ENCODE measurements around the gene DGKQ. TPM values are rescaled to one million over a fixed set of nuclear protein-coding genes. Genes with fewer than 3 reads are reported as not detected.

The DGKQ gene
- polyA plus RNA-seq, 1 of the 3 experiments (the other 2 are of a cell fraction) = 10.9 TPM

DNA sequence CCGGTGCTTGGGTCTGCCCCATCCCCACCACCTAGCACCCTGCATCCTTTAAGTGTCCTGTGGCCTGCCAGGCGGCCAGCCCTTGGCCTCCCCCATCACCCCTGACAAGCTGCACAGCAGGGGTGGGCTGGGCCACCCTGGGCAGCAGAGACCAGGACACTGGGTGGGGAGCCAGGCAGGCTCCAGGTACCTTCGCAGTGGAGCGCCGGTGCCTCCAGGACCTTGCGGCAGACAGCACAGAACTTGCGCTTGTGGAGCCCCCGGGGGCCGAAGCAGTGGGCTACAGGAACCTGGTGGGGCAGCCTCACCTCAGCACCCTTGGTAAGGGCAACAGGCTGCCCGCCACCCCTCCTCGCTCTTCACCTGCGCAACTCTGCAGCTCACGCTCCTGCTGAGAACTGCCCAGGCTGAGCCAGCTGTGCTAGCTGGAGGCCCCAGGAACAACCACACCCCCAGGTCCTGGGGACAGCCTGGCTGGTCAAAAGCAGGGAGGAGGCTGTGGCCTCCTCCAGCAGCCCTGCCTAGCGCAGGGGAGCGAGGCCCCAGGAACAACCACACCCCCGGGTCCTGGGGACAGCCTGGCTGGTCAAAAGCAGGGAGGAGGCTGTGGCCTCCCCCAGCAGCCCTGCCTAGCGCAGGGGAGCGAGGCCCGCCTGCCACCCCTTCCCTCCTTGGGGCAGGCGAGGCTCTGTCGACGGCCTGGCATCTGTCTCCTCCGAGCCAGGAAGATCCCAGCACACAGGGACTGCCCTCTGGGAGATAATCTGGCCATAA is 4.6 kb downstream of the DGKQ start:
- H3K27ac ChIP-seq (ENCODE audit: low read depth in 2 of 2, low read length in 1 of 2) = no peak overlapping the region
- H3K9me3 ChIP-seq = no peaks in the 10 kb centered on the region
- no peak for DNase-seq
- POLR2A ChIA-PET = no interaction called here
- no peak overlapping the region for H3K4me3 ChIP-seq (ENCODE audit: low read depth in 2 of 2, low read length in 1 of 2)
- no peak overlapping the region for H2AFZ ChIP-seq (ENCODE audit: low read depth)
- no peaks in the 10 kb centered on the region for H3F3A ChIP-seq (replicated peaks; ENCODE audit: insufficient read depth)
- no peaks in the 10 kb centered on the region for H3K27me3 ChIP-seq (ENCODE audit: insufficient read depth)
- no peak for TF ChIP-seq NFIC (IDR thresholded peaks at IDR 0.05; ENCODE audit: borderline replicate concordance)
- no peak for TF ChIP-seq YY1 (IDR thresholded peaks at IDR 0.05; ENCODE audit: low read depth)
- TF ChIP-seq EP300 (IDR thresholded peaks at IDR 0.05; ENCODE audit: borderline replicate concordance in 1 of 2, low read depth in 1 of 2, low read length in 1 of 2) = no peak
- TF ChIP-seq GATA2 (CRISPR knock-in tag; IDR thresholded peaks at IDR 0.05) = no peak
- no peak for TF ChIP-seq TEAD4 (IDR thresholded peaks at IDR 0.05; ENCODE audit: borderline replicate concordance, insufficient read depth)
- no peak for TF ChIP-seq MXI1 (IDR thresholded peaks at IDR 0.05; ENCODE audit: low read depth, low read length)
- no peak for TF ChIP-seq RCOR1 (IDR thresholded peaks at IDR 0.05; ENCODE audit: low read length)
- TF ChIP-seq EZH2phosphoT487 (IDR thresholded peaks at IDR 0.05; ENCODE audit: borderline replicate concordance, low read depth) = no peak
- TF ChIP-seq TCF12 (IDR thresholded peaks at IDR 0.05) = no peak
- TF ChIP-seq, protein P1, sequence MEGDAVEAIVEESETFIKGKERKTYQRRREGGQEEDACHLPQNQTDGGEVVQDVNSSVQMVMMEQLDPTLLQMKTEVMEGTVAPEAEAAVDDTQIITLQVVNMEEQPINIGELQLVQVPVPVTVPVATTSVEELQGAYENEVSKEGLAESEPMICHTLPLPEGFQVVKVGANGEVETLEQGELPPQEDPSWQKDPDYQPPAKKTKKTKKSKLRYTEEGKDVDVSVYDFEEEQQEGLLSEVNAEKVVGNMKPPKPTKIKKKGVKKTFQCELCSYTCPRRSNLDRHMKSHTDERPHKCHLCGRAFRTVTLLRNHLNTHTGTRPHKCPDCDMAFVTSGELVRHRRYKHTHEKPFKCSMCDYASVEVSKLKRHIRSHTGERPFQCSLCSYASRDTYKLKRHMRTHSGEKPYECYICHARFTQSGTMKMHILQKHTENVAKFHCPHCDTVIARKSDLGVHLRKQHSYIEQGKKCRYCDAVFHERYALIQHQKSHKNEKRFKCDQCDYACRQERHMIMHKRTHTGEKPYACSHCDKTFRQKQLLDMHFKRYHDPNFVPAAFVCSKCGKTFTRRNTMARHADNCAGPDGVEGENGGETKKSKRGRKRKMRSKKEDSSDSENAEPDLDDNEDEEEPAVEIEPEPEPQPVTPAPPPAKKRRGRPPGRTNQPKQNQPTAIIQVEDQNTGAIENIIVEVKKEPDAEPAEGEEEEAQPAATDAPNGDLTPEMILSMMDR (IDR thresholded peaks at IDR 0.05) = no peak
- TF ChIP-seq, protein P2, sequence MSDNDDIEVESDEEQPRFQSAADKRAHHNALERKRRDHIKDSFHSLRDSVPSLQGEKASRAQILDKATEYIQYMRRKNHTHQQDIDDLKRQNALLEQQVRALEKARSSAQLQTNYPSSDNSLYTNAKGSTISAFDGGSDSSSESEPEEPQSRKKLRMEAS (IDR thresholded peaks at IDR 0.05; ENCODE audit: low read depth) = no peak
- TF ChIP-seq SIN3A (IDR thresholded peaks at IDR 0.05; ENCODE audit: borderline replicate concordance, low read depth, low read length) = no peak
- no peak for TF ChIP-seq CHD2 (IDR thresholded peaks at IDR 0.05; ENCODE audit: low read length, partially characterized antibody)
- TF ChIP-seq, protein P3, sequence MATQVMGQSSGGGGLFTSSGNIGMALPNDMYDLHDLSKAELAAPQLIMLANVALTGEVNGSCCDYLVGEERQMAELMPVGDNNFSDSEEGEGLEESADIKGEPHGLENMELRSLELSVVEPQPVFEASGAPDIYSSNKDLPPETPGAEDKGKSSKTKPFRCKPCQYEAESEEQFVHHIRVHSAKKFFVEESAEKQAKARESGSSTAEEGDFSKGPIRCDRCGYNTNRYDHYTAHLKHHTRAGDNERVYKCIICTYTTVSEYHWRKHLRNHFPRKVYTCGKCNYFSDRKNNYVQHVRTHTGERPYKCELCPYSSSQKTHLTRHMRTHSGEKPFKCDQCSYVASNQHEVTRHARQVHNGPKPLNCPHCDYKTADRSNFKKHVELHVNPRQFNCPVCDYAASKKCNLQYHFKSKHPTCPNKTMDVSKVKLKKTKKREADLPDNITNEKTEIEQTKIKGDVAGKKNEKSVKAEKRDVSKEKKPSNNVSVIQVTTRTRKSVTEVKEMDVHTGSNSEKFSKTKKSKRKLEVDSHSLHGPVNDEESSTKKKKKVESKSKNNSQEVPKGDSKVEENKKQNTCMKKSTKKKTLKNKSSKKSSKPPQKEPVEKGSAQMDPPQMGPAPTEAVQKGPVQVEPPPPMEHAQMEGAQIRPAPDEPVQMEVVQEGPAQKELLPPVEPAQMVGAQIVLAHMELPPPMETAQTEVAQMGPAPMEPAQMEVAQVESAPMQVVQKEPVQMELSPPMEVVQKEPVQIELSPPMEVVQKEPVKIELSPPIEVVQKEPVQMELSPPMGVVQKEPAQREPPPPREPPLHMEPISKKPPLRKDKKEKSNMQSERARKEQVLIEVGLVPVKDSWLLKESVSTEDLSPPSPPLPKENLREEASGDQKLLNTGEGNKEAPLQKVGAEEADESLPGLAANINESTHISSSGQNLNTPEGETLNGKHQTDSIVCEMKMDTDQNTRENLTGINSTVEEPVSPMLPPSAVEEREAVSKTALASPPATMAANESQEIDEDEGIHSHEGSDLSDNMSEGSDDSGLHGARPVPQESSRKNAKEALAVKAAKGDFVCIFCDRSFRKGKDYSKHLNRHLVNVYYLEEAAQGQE (IDR thresholded peaks at IDR 0.05; ENCODE audit: low read depth, low read length) = no peak
- no peak for TF ChIP-seq RXRA (IDR thresholded peaks at IDR 0.05; ENCODE audit: borderline replicate concordance, low read depth)
- TF ChIP-seq TAF1 (IDR thresholded peaks at IDR 0.05; ENCODE audit: borderline replicate concordance, low read depth, low read length) = no peak
- no peak for TF ChIP-seq JUND (IDR thresholded peaks at IDR 0.05)
- no peak overlapping the region for H3K9ac ChIP-seq
- WGBS (ENCODE audit: low lambda C conversion rate) = 100% methylated on average over 2 of the region's 23 CpGs
- no peaks in the 10 kb centered on the region for H3K9me2 ChIP-seq
- peaks cover 18% of the 10 kb centered on the region for H4K20me1 ChIP-seq (ENCODE audit: insufficient read depth)
- H3K79me2 ChIP-seq (ENCODE audit: insufficient read depth) = peaks cover 18% of the 10 kb centered on the region; the same call in 1 of the 2 replicates
- CTCF ChIA-PET = no interaction called here
- H3K4me1 ChIP-seq (ENCODE audit: control insufficient read depth in 1 of 2, insufficient read depth in 2 of 2, low read depth in 1 of 2, low read length in 1 of 2) = peaks cover 7 to 16% of the 10 kb centered on the region in 2 experiments; a peak in 1 of 4 replicates
- H3K4me2 ChIP-seq = no peak overlapping the region
- peaks cover 0 to 23% of the 10 kb centered on the region in 2 experiments for H3K36me3 ChIP-seq (replicated peaks in 1 of 2; ENCODE audit: control insufficient read depth in 1 of 2, insufficient read depth in 2 of 2, low read length in 1 of 2)
